Activated T-cell treated with anti-CD3 and anti-CD28 coated beads for 4 hours (primary cell): ENCODE data around the gene RCOR1.

Source experiments
- DNase-seq: peaks from one replicate; pipeline ENCODE4 v3.0.0-alpha.2; 2020

RCOR1 gene

DNA sequence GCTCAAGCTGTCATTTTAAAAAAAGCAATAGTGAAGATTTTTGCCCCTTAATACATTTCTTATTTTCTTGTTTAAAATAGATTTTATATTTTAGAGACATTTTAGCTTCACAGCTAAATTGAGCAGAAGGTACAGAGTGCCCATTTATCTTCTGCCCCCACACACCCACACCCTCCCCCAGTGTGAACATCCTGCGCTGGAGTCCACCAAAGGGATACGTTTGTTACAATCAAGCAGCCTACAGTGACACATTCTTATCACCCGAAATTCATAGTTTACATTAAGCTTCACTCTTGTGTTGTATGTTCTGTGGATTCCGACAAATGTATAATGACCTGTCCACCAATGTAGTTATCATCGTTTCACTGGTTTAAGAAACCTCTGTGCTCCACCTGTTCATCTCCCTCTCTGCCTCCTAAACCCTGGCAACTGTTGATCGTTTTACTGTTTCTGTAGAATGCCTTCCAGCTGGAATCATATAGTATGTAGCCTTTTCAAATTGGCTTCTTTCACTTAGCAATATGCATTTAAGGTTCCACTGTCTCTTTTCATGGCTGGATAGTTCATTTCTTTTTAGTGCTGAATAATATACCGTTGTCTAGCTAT lies 93.8 kb downstream of the RCOR1 start:
- no peak for DNase-seq

DNA sequence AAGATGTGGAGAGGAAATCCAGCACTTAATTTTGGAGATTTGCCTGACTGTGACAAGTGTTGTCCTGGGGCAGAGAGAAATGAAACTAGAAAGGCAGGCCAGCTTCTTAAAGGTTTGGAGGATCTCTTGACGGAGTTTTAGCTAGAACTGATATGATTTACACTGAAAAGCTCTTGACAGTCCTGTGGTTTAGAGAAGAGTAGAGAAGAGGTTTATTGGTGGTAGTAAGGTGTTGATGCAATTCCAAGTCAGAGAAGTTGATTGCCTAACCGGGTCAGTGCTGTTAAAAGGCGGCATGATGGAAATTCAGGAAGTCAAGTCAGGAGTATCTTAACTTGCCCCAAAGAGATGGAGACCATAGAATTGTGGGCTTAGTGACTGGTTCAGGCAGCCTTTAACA lies 95.8 kb downstream of the RCOR1 start:
- DNase-seq: no peak

DNA sequence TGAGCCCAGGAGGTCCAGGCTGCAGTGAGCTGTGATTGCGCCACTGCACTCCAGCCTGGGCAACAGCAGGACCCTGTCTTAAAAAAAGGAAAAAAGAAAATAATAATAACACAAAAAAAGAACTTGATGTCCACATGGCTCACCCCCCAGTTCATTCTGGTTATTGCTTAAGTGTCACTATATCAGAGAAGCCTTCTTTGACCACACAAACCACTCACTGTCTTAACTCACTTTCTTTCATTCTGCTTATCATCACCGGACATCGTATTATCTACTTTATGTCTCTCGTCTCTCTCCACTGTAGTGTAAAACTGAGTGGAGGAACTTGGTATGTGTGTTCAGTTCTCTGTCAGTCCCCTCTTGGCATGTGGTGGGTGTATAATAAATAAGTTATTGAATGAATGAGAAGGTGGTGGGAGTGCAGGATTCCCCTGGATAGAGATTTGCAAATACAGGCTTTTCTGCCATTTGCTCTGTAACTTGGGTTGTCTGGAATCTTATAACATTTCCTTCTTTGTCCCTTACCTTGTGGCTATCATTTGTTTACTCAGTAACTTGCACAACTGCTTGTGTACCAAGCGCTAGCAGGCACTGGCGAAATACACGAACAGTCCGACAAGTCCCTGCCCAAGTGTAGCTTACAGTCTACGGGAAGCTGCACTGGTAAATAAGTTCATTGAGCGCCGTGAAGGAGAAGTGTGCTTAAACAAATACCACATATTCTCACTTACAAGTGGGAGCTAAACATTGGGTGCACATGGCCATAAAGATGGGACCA lies 98.2 kb downstream of the RCOR1 start:
- DNase-seq: no peak

DNA sequence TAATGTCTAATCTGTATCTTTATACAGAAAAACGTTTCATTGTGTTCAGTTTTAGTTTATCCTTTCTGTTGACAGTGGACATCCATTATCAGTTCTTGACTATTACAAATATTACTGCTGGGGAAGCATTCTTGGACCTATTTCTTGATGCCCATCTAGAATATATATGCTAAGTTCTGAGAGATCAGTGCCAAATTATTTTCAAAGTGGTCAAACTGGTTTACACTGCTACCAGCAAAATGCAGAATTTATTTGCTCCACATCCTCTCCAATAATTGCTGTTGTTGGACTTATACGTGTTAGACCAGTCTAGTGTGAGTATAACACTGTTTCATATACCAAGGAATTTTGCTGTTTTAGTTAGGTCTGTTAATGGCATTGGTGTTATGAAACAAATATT lies 99.3 kb downstream of the RCOR1 start:
- DNase-seq: no peak

DNA sequence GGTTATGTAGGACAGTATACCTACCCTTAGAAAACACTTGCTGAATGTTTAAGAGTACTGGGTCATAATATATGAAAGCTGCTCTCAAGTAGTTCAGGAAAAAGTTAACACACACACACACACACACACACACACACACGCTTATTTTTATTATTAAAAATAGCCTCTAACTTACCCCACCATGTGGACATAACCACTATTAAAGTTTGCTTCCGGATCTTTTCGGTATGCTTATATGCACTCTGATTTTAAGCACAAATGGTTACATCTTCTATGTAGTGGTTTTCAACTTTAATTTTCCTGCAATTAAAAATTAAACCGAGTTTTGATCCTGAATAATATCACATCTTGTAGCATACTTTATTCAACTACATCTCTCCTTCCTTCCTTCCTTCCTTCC lies 99.9 kb downstream of the RCOR1 start:
- DNase-seq: no peak

DNA sequence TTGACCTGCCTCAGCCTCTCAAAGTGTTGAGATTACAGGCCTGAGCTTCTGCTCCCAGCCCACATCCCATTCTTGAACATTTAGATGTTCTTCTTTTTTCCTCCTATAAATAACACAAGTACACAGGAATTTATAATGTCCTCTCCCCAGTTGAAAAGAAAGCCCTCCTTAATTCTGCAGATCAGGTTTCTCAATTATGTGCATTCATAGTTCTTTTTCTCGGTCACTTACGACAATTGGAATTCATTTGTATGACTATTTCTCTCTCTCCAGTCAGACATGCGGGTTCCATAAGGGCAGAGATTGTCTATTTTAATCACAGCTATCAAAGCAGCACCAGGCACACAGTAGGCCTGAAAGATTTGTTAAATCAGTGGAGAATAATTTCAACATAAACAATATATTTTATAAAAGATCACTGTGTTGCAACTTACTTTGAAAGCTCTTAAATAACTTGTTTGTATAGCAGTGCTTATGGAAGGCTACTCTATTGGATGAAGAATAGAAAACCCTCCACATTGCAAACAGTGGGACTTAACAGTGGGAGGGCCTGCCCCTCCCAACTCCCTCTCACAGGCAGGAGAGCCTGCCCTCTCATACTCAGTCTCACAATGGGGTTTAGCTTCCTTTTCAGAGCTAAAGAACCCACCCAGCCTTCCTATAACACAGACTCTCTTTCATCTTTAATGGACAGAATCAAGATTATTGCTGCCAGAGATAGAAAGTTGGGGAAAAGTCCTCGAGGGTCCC lies 100.7 kb downstream of the RCOR1 start:
- DNase-seq: no peak

DNA sequence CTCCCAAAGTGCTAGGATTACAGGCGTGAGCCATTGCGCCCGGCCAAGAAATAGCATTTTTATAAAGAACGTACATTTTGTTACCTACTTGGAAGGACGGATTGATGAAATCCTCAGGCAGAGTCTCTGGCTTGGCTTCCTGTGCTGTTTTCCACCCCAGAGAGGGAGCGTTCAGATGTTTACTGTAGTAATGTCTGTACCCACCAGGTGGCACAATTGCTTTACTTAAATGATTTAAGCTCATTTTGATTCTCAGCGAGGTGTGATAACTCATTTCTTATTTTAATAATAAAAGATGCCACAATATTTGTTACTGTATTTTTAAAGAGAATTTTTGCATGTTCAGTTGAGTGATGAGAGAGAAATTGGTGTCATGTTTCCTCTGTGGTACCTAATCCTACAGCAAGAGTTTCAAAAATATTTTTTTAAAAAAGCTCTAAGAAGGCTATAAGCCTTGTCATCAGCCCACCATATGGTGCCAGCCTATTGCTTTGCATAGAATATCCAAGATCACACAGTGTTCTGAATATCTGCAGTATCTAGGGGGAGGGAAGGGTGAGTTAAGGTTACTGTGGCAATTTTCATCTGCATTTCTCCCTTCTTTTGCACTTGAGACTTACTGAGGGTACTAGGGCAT lies 102.2 kb downstream of the RCOR1 start:
- DNase-seq: peak; percentile 61

DNA sequence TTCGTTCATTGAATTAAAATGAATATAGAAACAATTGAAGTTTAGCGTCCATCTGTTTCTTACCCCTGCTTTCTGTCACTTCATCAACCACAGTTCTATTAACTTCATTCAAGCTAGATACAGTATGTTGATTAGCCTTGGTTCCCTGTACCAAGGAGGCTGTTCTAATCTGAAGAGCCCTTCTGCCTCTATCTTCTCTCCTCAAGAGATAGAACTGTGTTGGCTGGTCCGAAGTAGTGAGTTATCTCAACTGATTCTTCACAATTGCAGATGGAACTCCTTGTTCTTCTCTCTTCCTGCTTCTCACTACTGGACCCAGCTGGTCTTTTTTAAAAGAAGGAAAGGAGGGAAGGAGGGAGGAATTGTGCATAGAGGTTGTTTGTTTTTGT lies 102.7 kb downstream of the RCOR1 start:
- DNase-seq: no peak

DNA sequence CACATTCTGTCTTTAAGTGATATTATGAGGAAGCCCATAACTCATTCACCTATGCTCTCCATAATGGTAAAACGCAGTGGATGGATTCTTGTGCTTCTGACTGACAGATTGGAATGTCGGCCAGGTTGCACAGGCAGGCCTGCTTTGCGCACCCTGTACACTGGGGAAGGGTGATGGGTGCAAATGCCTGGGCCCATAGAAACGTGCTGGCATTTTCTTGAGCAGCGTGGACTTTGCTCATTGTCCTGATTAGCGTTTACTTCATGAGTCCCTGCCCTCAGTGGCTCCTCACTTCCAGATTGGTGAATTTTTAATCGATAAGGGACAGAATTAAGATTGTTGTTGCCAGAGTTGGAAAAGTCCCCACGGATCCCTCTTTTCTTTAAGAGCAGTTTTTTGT lies 103.9 kb downstream of the RCOR1 start:
- DNase-seq: no peak

DNA sequence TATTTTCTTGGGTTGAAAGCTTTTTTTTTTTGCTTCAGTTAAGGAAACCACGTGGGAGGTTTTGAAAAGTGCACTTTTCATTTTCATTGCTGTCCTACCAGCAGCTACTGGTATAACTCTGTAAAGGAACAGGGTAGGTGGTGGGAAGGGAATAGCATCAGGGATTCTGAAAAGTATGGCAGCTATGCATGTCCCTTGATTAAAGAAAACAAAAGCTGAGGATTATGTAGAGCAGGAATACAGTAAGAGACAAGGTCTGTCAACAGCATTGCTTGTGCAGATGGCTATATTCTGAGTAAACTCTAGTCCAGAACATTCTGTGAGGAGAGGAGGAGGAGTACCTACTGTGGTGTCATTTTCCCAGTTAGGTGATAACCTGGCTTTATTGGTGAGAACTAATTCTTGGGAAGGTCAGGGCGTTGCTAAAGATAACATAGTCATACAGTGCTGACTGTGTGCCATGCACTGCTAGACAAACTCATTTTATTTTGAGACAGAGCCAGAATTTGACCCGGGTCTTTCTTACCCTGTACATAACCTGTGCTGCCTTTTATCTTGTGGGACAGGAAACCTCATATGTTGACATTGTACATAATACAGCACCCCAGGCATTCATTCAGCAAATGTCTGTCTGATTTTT lies 104.5 kb downstream of the RCOR1 start:
- DNase-seq: no peak

DNA sequence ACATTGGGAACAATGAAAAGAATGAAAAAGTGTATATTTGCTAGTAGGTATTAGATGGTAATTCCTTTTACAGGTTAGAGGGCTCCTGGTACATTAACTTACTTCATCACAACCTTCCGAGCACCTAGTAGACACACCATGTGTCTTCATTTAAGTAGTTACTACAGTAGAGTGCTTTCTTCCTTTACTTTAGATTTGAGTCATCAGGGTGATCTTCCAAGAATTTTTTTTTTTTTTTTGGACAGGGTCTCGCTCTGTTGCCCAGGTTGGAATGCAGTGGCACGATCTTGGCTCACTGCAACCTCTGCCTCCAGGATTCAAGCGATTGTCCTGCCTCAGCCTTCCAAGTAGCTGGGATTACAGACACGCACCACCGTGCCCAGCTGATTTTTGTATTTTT lies 105.1 kb downstream of the RCOR1 start:
- DNase-seq: no peak

DNA sequence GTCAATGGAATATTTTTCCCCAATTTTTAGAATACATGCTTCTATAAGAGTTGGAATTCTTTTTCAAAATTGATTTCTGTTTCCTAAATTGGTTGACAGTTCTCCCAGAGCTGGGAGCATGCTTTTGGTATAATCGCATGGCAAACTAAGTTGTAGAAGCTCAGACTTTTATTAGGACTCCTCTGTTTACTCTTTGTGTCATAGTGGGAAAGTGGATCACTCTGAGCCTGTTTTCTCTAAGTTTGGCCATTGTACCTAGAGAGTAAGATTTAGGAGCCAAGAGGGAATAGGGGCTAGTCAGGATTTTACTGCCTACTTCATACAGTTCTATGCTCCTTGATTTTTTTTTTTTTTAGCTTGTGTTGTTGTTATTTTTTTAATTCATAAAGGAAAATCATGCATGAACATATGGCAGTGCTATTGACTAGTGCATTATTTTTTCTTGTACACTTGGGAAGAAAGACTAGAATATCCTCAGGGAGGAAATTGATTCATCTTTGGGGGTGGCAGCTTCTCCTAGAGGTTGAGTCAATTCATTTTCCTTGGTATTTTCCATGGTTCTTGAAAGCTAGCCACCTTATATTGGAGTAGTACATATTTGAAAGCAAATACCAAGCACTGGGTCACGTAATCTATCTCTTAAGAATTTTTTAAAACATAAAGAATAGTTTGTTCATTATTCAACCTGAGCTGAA lies 107.1 kb downstream of the RCOR1 start:
- DNase-seq: no peak

DNA sequence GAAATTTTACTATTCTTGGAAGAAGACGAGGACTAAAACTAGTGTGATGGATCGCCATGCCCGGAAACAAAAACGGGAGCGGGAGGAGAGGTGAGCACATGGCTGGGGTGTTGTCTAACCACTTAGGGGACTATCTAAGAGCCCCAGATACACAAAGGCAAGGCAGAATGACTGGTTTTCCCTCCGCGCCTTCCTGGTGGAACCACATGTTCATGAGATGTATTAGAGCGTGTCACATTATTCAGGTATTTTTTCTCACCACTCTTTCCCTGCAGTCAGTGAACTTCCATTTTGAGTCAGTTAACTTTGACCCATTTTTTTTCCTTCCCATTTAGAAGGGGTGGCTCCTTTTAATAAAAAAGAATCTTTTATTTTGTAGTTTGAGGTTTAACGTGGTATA lies 116.0 kb downstream of the RCOR1 start:
- no peak for DNase-seq

DNA sequence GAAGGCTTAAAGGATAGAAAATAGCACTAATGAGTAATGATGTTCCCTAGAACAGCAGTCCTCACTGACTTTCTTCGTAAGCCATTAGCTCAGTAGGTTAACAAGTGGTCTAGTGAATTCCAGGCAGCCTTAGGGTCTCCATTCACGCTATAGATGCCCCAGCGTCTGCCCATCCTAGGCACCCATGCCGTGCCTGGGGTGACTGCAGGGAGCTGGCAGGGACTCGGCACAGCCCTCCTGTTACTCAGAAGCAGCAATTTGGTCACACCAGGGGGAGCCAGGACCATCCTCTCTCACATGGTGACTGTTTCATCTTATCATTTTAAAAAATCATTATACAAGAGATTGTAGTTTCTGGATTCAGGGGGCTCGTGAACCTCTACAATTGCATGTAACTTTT lies 118.8 kb downstream of the RCOR1 start:
- DNase-seq: no peak

DNA sequence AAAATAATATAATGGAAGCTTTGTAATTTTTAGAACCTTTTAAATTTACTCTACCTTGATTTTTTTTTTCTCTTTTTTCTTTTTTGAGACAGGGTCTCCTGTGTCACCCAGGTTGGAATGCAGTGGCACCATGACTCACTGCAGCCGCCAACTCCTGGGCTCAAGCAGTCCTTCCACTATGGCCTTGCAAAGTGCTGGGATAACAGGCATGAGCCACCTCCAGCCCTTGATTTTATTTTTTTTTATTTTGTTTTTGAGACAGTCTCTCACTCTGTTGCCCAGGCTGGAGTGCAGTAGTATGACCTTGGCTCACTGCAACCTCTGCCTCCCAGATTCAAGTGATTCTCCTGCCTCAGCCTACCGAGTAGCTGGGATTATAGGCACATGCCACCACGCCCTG lies 119.5 kb downstream of the RCOR1 start:
- DNase-seq: no peak

DNA sequence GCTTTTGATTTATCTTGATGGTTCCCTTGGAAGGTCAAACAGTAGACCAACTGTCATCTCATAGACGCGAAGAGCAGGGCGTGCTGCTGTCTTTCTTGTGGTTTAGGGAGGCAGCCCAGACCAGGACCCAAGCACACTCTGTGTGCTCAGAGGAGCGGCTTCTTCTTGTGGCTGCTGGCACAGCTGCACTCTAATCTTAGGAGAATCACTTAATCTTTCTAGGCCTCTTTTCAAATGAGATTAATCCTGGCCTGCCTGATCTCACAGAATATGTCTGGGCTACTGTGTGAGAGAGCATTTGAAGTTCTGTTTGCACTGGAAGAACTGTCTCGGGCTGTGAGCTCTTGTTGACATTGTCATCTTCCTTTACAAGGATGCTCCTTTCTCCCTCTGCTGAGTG lies 124.8 kb downstream of the RCOR1 start:
- DNase-seq: no peak

DNA sequence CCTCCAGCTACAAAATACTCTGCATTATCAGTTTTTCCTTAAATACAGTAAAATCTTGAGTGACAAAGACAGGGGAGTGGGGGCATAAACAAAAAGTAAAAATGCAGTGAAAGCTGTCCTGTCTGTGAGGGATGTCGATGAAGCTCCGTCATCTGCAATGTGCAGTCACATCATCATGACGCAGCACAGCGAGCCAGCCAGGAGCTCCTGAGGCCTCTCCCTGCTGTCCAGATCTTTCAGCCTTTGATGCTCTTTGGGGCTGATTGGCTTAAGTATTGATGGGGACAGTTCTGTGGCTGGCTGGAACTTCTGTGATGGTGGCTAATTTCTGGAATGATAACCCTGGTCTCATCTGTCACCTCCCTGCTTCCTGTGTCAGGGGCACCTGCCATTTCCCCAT lies 130.2 kb downstream of the RCOR1 start:
- DNase-seq: no peak

DNA sequence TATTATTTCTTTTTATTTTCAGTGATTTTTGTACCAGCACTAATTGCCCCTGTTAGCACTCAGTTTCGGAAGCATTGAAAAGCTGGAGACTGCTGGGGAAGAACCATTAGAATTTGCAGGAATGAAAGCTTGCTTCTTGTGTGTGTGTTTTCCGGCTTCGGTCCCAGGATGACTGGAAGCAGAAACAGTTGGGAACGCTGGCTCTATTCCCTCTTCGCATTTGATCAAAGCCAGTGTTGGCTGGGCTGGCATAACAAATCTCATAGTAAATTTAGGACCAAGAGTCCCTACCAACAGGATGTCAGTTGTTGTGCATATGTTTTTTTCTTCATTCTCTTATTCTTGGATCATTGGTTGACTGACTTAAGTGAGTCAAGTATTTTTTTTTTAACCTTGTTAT lies 131.2 kb downstream of the RCOR1 start:
- DNase-seq: no peak

DNA sequence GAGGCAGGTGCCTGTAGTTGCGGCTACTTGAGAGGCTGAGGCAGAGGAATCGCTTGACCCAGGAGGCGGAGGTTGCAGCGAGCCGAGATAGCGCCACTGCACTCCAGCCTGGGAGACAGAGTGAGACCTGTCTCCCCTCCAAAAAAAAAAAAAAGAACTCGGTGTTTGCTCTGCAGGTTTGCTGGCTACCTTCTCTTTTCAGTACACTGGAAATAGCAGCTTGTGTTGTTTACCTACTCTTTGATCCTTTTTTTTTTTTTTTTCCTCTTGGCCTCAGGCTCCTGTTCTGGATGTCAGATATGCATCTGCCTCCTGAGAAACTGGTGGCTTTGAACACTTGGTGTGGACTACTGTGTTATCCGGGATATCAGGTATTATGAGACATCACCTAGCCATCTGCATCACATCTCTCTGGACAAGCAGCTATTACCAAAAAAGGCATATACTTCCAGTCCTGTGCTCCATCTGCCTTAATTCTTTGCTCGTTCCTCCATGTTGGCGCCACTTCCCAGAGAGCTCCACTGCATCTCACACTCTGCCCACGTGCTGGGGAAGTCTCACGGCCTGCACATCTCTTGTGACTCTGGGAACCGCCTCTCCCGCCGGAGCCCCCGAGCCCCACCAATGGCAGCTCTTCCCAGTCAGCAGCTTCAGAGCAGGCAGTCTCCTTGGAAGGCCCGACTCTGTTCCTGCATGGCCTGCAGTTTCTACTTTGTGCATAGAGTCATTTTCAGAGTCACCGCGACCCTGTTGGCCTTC lies 133.9 kb downstream of the RCOR1 start:
- DNase-seq: no peak

DNA sequence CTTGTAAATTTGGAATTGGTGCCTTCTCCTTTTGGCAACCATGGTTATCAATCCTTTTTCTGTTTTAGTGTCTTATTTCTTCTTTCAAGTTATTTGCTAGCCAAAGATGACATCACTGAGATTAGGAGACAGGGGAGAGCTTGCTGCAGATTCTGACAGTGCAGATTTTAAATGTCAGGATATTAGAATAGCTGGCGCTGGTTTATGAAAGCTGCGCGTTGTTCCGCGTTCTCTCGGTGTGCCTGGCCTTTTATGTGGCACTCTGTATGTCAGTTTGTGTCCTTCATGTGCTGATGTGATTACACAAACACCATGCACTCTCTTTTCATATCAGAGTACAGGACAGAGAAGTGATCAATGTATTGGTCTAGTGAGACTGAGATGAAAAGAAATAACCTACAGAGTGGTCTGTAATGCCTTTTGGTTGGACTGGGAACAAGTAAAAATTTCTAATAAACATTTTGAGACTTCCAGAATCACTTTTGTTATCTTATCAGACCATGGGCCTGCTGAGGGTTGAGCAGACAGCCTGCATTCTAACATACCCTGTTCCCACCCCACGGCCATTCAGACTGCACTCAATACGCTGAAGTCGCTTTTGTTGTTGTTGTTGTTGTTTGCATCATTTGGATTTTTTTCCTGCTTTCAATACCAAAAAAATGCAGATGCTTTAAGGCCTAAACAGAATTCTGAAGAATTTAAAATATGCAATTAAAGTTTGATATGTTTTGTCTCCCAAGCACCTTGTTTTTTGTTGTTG lies 135.1 kb downstream of the RCOR1 start:
- DNase-seq: no peak

DNA sequence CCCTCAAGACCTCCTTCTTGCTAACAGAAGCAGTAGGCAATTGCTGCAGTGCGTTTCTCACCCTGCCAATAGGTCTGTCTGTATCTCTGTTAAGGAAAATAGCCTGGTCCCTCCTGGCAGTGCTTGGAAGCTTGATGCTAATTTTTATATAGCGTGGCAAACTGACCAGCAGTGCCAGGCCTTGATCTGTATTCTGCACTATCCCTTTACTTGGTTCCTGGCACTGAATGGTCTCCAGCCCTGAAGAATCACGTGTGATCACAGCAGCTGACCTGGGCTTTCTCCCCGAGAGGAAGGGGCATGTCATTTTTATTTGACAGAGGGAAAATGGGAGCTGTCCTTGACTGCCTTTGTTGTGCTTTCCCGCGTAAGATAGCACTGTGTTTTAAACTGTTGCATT lies 136.1 kb downstream of the RCOR1 start:
- no peak for DNase-seq
